ENCODE results near the gene LIG4.

Gene LIG4

GRCh38 chr13:108158746-108159145 lies 56.6 kb downstream of the LIG4 start:
- Mint-ChIP-seq H3K27ac (no peak overlapping the region), H3K36me3 (ENCODE audit: low read depth) (no peaks in the 10 kb centered on the region), H3K4me3 (no peak overlapping the region), H3K9me3 (no peaks in the 10 kb centered on the region), H3K27me3 (no peaks in the 10 kb centered on the region), H3K4me1 (ENCODE audit: low read depth) (no peaks in the 10 kb centered on the region)
